ENCODE results near the gene ARMC9. TPM values are rescaled to one million over a fixed set of nuclear protein-coding genes. Genes with fewer than 3 reads are reported as not detected.
"Not testable (repeated sequence)": the region's sequence is repeated elsewhere in the genome, so short reads cannot be mapped to it uniquely, and the experiment has no call there.

The ARMC9 gene
- total RNA-seq, 1 donor from 2014 or later = 178 TPM

DNA sequence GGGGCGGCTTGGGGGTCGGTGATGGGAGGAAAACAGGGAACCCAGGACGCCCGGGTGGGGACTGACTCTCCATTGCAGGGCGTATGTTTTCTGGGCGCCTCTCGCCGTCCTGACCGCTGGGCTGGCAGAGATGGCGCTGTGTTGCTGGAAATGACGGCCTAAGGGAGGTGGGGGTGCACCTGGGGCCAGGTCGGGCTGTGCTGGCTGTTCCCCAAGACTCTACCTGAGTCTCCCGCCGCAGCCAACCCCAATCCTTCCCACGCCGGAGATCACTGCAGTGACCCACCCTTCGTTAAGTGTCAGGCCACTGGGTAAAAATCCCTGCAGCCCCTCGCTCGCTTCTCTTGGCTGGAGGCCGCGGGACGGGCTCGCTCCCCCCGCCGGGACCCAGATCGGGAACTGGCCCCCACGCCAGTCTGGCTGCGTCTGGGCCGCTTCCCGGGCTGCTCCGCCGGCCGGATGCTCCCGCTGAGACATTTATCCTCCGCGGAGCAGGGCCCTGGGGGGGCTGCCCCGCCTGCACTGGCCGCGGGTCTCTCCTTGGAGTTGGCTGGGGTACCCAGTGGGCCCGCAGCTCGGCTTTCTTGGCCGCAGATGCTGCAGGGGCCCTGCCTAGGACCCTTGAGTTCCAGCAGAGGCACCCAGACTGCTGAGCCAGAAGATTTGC lies 7.8 kb upstream of the ARMC9 start:
- Mint-ChIP-seq H3K4me1 (ENCODE audit: unreplicated experiment) (peaks cover 43% of the 10 kb centered on the region), H3K9me3 (ENCODE audit: unreplicated experiment) (no peaks in the 10 kb centered on the region), H3K4me3 (ENCODE audit: unreplicated experiment) (no peak overlapping the region), H3K27ac (ENCODE audit: unreplicated experiment) (peak overlapping the region; percentile 93), H3K36me3 (ENCODE audit: unreplicated experiment) (no peaks in the 10 kb centered on the region), H3K27me3 (ENCODE audit: unreplicated experiment) (no peaks in the 10 kb centered on the region)
- TF ChIP-seq, protein P1, sequence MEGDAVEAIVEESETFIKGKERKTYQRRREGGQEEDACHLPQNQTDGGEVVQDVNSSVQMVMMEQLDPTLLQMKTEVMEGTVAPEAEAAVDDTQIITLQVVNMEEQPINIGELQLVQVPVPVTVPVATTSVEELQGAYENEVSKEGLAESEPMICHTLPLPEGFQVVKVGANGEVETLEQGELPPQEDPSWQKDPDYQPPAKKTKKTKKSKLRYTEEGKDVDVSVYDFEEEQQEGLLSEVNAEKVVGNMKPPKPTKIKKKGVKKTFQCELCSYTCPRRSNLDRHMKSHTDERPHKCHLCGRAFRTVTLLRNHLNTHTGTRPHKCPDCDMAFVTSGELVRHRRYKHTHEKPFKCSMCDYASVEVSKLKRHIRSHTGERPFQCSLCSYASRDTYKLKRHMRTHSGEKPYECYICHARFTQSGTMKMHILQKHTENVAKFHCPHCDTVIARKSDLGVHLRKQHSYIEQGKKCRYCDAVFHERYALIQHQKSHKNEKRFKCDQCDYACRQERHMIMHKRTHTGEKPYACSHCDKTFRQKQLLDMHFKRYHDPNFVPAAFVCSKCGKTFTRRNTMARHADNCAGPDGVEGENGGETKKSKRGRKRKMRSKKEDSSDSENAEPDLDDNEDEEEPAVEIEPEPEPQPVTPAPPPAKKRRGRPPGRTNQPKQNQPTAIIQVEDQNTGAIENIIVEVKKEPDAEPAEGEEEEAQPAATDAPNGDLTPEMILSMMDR (IDR thresholded peaks at IDR 0.05) = no peak
- no peak for DNase-seq (ENCODE audit: extremely low spot score, unreplicated experiment)

DNA sequence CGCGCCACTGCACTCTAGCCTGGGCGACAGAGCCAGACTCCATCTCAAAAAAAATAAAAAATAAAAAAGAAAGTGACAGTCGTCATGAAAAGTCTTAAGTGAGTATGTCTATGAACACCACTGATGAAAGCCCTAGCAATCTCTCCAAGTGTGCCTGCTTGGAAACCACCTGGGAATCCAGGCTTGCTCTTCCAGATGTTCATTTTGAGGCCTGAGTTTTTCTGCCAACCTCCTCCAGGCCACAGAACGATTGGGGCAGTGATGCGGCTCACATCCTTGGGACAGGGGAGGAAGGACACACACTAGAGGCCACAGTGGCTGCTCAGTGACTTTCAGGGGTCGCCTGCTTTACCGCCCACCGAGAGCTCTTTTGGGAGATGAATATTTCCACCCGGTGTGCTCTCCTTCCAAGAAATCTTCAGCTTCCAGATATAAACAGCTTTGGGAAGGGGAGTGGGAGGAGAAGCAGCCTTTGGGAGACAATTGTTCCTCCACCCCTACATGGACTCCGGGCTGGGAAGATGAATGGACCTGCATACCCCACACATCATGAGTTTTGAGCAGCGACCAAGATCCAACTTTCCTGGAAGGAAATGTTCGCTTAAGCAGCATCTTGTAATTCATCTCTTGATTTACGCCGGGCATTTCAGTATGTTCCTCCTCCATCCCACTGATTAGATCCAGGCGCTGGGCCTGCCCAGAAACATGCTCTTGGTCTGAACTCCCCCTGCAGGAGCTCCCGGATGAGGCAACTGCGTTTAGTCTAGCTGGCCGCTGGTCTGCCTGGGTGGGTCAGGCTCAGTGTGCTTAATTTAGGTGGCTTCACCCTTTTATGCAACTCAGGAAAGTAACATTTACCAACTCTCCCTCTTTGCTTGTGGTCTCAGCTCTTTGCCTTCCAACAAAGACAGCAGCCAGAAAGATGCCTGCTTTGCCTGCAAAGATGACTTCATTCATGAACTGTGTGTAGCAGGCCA lies 6.2 kb upstream of the ARMC9 start:
- Mint-ChIP-seq H3K36me3 (ENCODE audit: unreplicated experiment) (no peaks in the 10 kb centered on the region), H3K4me1 (ENCODE audit: unreplicated experiment) (peaks cover 38% of the 10 kb centered on the region), H3K27me3 (ENCODE audit: unreplicated experiment) (no peaks in the 10 kb centered on the region), H3K4me3 (ENCODE audit: unreplicated experiment) (no peak overlapping the region), H3K9me3 (ENCODE audit: unreplicated experiment) (no peaks in the 10 kb centered on the region), H3K27ac (ENCODE audit: unreplicated experiment) (peak overlapping the region; percentile 77)
- TF ChIP-seq, protein P1 (IDR thresholded peaks at IDR 0.05) = peak; percentile 86
- peak; percentile 91 for DNase-seq (ENCODE audit: extremely low spot score, unreplicated experiment)

DNA sequence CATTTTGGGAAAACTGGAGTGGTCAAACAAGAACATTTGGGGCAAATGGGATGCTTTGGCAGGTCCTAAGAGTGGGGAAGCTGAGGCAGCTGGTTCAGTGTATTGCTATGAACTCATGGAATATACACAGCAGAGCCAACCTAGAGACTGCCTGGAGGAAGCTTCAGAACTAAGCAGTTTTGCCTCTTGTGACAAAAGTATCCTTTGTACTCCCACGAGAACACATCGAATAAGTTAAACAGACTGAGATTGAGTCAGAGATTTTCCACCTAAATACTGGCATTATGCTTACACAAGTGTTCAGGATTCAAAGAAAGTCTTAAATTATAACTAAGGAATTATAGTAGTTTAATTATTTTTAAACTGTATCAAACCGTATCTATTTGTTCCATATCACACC lies 5.2 kb upstream of the ARMC9 start:
- Mint-ChIP-seq H3K4me3 (ENCODE audit: unreplicated experiment) (no peak overlapping the region), H3K36me3 (ENCODE audit: unreplicated experiment) (no peaks in the 10 kb centered on the region), H3K4me1 (ENCODE audit: unreplicated experiment) (peaks cover 36% of the 10 kb centered on the region), H3K9me3 (ENCODE audit: unreplicated experiment) (no peaks in the 10 kb centered on the region), H3K27me3 (ENCODE audit: unreplicated experiment) (no peaks in the 10 kb centered on the region), H3K27ac (ENCODE audit: unreplicated experiment) (peak overlapping the region; percentile 77)
- DNase-seq (ENCODE audit: extremely low spot score, unreplicated experiment) = no peak
- TF ChIP-seq, protein P1 (IDR thresholded peaks at IDR 0.05) = no peak

DNA sequence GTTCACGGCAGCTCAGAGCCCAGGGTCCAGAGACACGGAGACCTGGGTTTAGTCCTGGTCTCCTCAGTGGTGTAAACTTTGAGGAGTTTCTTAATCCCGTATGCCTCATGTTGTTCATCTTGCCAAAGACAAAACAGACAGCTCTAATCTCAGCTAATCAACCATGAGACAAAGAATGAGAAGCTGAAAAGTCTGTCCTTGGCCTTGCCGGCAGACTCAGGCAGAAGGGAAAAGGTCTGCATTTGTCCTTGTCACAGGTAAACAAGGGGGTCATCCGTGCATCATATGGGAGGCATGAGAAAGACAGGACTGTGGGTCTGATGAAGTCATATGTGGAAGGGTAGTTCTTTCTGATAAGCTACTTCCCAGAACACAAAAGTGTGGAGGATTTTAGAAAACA lies 1.8 kb upstream of the ARMC9 start:
- Mint-ChIP-seq H3K4me1 (ENCODE audit: unreplicated experiment) (peaks cover 46% of the 10 kb centered on the region), H3K9me3 (ENCODE audit: unreplicated experiment) (no peaks in the 10 kb centered on the region), H3K27ac (ENCODE audit: unreplicated experiment) (no peak overlapping the region), H3K27me3 (ENCODE audit: unreplicated experiment) (no peaks in the 10 kb centered on the region), H3K36me3 (ENCODE audit: unreplicated experiment) (peaks cover 10% of the 10 kb centered on the region), H3K4me3 (ENCODE audit: unreplicated experiment) (no peak overlapping the region)
- TF ChIP-seq, protein P1 (IDR thresholded peaks at IDR 0.05) = no peak
- DNase-seq (ENCODE audit: extremely low spot score, unreplicated experiment) = no peak

DNA sequence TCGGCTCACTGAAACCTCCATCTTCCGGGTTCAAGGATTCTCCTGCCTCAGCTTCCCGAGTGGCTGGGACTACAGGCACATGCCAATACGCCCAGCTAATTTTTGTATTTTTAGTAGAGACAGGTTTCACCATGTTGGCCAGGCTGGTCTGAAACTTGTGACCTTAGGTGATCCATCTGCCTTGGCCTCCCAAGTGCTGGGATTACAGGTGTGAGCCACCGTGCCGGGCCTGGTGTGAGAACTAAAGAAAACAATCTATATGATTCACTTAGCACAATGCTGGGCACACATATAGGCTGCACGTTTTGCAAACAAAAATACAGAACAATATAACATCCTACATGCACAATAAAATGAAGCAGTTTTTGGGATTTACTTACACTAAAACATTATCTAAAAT lies 1.2 kb upstream of the ARMC9 start:
- H3K9me3 Mint-ChIP-seq (ENCODE audit: unreplicated experiment); H3K27me3 Mint-ChIP-seq (ENCODE audit: unreplicated experiment); DNase-seq (ENCODE audit: extremely low spot score, unreplicated experiment): not testable (repeated sequence)
- peak overlapping the region; percentile 91 for H3K4me3 Mint-ChIP-seq (ENCODE audit: unreplicated experiment)
- H3K36me3 Mint-ChIP-seq (ENCODE audit: unreplicated experiment) = peaks cover 11% of the 10 kb centered on the region
- H3K4me1 Mint-ChIP-seq (ENCODE audit: unreplicated experiment) = peaks cover 47% of the 10 kb centered on the region
- peak overlapping the region; percentile 88 for H3K27ac Mint-ChIP-seq (ENCODE audit: unreplicated experiment)

All from osteocyte (in vitro differentiated cells).